GM21515 (cell line): Measurements from ENCODE around the gene COL23A1.
"Not testable (repeated sequence)": the region's sequence is repeated elsewhere in the genome, so short reads cannot be mapped to it uniquely, and the experiment has no call there.

Source experiments
- ATAC-seq: cut with Tn5 transposase; IDR thresholded peaks from one replicate; pipeline ENCODE4 v1.9.1; 2021; ENCODE audit not compliant: unreplicated experiment

COL23A1 gene

GRCh38 chr5:178234750-178235587 lies 355.2 kb downstream of the COL23A1 start:
- ATAC-seq: no peak

GRCh38 chr5:178234121-178234749 lies 356.0 kb downstream of the COL23A1 start:
- ATAC-seq: no peak

- no peak for ATAC-seq
Measured at GRCh38 chr5:178232920-178233429, 357.2 kb downstream of the COL23A1 start.

GRCh38 chr5:178232124-178232919 lies 357.9 kb downstream of the COL23A1 start, which contains the start of gene PHYKPL:
PHYKPL (minus strand) TSS chr5:178232802; CDS start chr5:178232550, 252 bp downstream.
- peak; percentile 60 for ATAC-seq

- ATAC-seq: no peak
Measured at GRCh38 chr5:178231539-178232123, 358.6 kb downstream of the COL23A1 start.

- ATAC-seq: no peak
Measured at GRCh38 chr5:178230879-178231538, 359.2 kb downstream of the COL23A1 start.

- ATAC-seq: no peak
Measured at GRCh38 chr5:178229861-178230260, 360.3 kb downstream of the COL23A1 start.

- ATAC-seq: not testable (repeated sequence)
Measured at GRCh38 chr5:178229111-178229510, 361.1 kb downstream of the COL23A1 start.

- no peak for ATAC-seq
Measured at GRCh38 chr5:178228609-178229008, 361.6 kb downstream of the COL23A1 start.

- ATAC-seq: no peak
Measured at GRCh38 chr5:178227929-178228328, 362.3 kb downstream of the COL23A1 start.

GRCh38 chr5:178227138-178227659 lies 363.0 kb downstream of the COL23A1 start:
- ATAC-seq: no peak

- no peak for ATAC-seq
Measured at GRCh38 chr5:178225174-178225573, 365.0 kb downstream of the COL23A1 start.

GRCh38 chr5:178224403-178224802 lies 365.8 kb downstream of the COL23A1 start:
- no peak for ATAC-seq

- no peak for ATAC-seq
Measured at GRCh38 chr5:178223828-178224335, 366.3 kb downstream of the COL23A1 start.

- no peak for ATAC-seq
Measured at GRCh38 chr5:178223196-178223773, 366.9 kb downstream of the COL23A1 start.

GRCh38 chr5:178222292-178222691 lies 367.9 kb downstream of the COL23A1 start:
- ATAC-seq: no peak

GRCh38 chr5:178221853-178222252 lies 368.3 kb downstream of the COL23A1 start:
- no peak for ATAC-seq

- no peak for ATAC-seq
Measured at GRCh38 chr5:178221282-178221681, 368.9 kb downstream of the COL23A1 start.

GRCh38 chr5:178218827-178219226 lies 371.4 kb downstream of the COL23A1 start:
- ATAC-seq: no peak
